Hepatocyte (in vitro differentiated cells): ENCODE data around the gene ADCY6.
"Not testable (repeated sequence)": the region's sequence is repeated elsewhere in the genome, so short reads cannot be mapped to it uniquely, and the experiment has no call there.

ENCODE experiments used
- CTCF ChIP-seq: fragments of 200-600 bp; sonication (generic); IDR thresholded peaks from 2 replicates; pipeline ENCODE4 v1.5.1; 2016; ENCODE audit warnings: antibody characterized with exemption, mild to moderate bottlenecking; ENCODE audit not compliant: poor library complexity
- EZH2 ChIP-seq: fragments of 200-600 bp; sonication (generic); IDR thresholded peaks from 2 replicates; pipeline ENCODE4 v1.6.1; 2016; ENCODE audit warnings: antibody characterized with exemption, mild to moderate bottlenecking, borderline replicate concordance

- TF ChIP-seq CTCF, EZH2: not testable (repeated sequence)
Measured at GRCh38 chr12:48719002-48719401, 69.9 kb downstream of the ADCY6 start.
